HG02588 (cell line): ENCODE results near the gene ARL2BP.
"Not testable (repeated sequence)": the region's sequence is repeated elsewhere in the genome, so short reads cannot be mapped to it uniquely, and the experiment has no call there.

Experiments
- ATAC-seq: cut with Tn5 transposase; IDR thresholded peaks from one replicate; pipeline ENCODE4 v1.9.1; 2021; ENCODE audit warnings: mild to moderate bottlenecking, moderate library complexity; ENCODE audit not compliant: unreplicated experiment

Gene ARL2BP

GRCh38 chr16:57262841-57263540 is 17.9 kb downstream of the ARL2BP start:
- no peak for ATAC-seq

GRCh38 chr16:57263541-57264351 is 18.7 kb downstream of the ARL2BP start:
- ATAC-seq, result no peak

GRCh38 chr16:57264381-57264780 is 19.3 kb downstream of the ARL2BP start:
- ATAC-seq, result no peak

- ATAC-seq, result no peak
Observed at GRCh38 chr16:57264950-57265371, 19.9 kb downstream of the ARL2BP start.

- no peak for ATAC-seq
Observed at GRCh38 chr16:57265850-57266530, 20.9 kb downstream of the ARL2BP start.

- ATAC-seq, result no peak
Observed at GRCh38 chr16:57266531-57267260, 21.6 kb downstream of the ARL2BP start.

- ATAC-seq, result not testable (repeated sequence)
Observed at GRCh38 chr16:57267343-57267742, 22.3 kb downstream of the ARL2BP start.

GRCh38 chr16:57268804-57269800 is 24.0 kb downstream of the ARL2BP start:
- no peak for ATAC-seq

GRCh38 chr16:57270221-57271062 is 25.4 kb downstream of the ARL2BP start:
- ATAC-seq, result no peak

- ATAC-seq, result no peak
Observed at GRCh38 chr16:57271063-57271345, 25.9 kb downstream of the ARL2BP start.

- no peak for ATAC-seq
Observed at GRCh38 chr16:57271867-57272495, 26.9 kb downstream of the ARL2BP start.

GRCh38 chr16:57273359-57273758 is 28.3 kb downstream of the ARL2BP start:
- no peak for ATAC-seq

- ATAC-seq, result no peak
Observed at GRCh38 chr16:57273826-57274225, 28.8 kb downstream of the ARL2BP start.

- ATAC-seq, result not testable (repeated sequence)
Observed at GRCh38 chr16:57275946-57276345, 30.9 kb downstream of the ARL2BP start.

GRCh38 chr16:57276596-57276995 is 31.5 kb downstream of the ARL2BP start:
- no peak for ATAC-seq

GRCh38 chr16:57277586-57277985 is 32.5 kb downstream of the ARL2BP start:
- no peak for ATAC-seq

GRCh38 chr16:57278494-57278893 is 33.4 kb downstream of the ARL2BP start:
- no peak for ATAC-seq

GRCh38 chr16:57279780-57280638 is 35.0 kb downstream of the ARL2BP start:
- ATAC-seq, result no peak
